Fibroblast of skin of right quadriceps (primary cell): Measurements from ENCODE around the gene PIP5K1C.
"Not testable (repeated sequence)": the region's sequence is repeated elsewhere in the genome, so short reads cannot be mapped to it uniquely, and the experiment has no call there.

Source experiments
- DNase-seq: peaks from one replicate; pipeline ENCODE4 v3.0.0-alpha.2; 2013

Gene PIP5K1C

GRCh38 chr19:3659746-3660112 lies 40.5 kb downstream of the PIP5K1C start:
- no peak for DNase-seq

GRCh38 chr19:3658870-3659745 lies 41.2 kb downstream of the PIP5K1C start:
- no peak for DNase-seq

- DNase-seq, result no peak
Measured at GRCh38 chr19:3658004-3658869, 42.0 kb downstream of the PIP5K1C start.

GRCh38 chr19:3657395-3657769 lies 42.9 kb downstream of the PIP5K1C start:
- DNase-seq, result no peak

GRCh38 chr19:3656747-3657394 lies 43.4 kb downstream of the PIP5K1C start:
- no peak for DNase-seq

- DNase-seq, result peak; percentile 21
Measured at GRCh38 chr19:3656073-3656746, 44.1 kb downstream of the PIP5K1C start.

DNA sequence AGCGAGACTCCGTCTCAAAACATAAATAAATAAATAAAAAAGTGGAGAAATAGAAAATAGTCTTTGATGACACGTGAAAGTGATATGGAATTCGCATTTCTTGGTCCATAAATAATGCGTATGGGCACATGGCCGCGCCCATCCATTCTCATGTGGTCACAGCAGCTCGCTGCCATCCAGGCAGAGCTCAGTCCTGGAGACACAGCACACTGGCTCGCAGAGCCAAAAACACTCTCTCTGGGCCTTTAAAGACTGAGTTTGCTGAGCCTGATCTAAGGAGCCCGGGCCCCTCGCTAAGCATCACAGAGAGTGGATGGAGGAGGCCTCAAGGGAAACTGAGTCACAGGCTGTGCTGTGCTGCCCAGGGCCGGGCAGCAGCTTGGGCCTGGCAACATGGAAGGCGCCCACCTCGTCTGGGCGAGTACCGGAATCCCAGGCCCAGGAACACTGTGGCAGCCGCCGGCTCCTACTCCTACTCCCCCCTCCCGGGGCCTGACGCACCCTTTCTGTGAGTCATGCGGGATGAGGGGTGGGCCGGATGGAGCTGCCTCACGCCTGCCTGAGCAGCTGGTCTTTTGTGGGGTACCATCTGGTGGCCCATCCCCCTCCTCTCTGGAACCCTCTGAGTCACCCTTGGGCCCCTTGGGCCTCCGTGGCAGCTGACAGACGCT lies 44.7 kb downstream of the PIP5K1C start:
- peak; percentile 96 for DNase-seq

DNA sequence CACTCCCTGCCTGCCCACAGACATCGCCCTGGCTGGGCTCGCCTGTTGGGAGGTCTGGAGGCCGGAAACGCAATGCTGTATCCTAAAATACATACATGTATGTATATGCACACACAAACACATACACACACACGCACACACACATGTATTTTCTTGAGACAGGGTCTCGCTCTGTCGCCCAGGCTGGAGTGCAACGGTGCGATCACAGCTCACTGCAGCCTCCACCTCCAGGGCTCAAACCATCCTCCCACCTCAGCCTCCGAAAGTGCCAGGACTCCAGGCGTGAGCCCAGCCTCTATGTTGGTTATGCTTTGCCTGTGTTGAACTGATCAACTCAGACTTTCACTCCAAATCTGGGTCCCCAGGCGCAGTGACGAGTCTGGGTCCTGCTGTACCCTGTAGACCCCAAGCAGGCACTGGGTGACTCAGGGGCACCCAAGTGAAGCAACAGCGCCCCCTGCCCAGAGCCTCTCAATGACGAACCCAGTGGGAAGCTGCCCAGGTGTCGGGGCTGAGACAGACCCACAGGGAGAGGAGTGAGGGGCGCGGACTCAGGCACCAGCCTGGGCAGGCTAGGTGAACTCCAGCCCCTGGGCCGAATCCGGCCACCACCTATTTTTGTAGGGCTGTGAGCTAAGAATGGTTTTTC lies 46.3 kb downstream of the PIP5K1C start:
- no peak for DNase-seq

DNA sequence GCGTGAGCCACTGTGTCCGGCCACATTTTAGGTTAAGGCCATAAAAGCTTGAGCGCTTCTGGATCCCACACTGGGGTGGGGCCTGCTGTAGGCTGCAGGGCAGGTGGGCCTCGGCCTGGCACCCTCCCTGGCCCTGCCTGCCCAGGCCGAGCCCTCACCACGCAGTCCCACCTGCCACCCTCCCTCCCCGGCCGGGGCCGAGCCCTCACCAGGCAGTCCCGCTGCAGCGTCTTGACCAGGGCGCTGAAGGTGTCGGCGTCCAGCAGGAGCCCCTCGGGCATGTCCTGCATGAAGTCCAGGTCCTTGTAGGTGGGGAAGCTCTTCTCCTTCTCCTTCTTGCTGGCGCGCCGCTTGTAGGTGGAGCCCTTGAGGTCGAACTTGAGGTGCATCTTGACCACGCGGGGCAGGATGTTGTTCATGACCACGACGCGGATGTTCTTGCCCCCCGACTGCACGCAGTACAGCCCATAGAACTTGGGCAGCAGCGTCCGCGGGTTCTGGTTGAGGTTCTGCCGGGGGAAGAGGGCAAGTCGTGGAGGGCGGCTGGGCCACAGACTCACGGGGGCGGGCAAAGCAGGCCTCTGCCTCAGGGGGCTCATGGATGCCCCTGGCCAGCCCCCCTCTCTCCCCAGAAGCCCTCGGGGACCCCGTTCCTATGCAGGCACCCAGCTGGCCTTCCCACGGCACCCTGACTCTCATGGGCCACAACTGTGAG lies 47.0 kb downstream of the PIP5K1C start:
- no peak for DNase-seq

DNA sequence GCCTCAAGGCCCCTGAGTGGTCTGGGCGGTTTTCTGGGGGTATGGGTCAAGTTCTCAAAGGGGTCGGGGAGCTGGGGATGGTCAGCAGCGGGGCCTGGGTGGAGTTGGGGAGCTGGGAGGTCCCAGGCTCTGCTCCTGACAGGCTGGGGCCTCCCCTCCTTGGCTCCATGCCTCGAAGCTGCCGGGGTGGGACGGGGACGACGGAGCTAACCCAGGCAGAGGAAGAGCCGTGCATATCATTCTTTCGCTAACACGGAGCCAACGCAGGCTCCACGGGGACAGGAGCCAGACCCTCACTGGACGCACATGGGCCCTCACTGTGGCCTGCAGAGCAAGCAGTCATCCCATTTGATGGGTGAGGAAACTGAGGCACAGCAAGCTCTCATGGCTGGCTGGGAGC lies 47.8 kb downstream of the PIP5K1C start:
- no peak for DNase-seq

DNA sequence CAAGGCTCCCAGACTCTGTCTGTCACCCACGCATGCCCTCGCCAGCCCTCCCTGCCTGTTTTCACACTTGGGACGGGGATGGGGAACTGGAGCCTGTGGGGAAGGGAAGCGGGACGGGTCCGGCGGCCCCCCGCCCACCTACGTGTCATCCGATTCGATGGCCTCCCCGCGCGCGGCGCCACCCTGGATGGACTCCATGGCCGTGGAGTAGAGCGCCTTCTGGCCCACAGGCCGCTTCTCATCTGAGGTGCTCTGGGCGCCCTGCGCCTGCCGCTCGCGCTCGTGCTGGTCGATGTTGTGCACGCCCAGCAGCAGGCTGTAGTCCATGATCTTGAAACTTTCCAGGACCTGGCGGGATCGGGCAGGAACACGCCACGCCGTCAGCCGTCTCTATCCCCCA lies 48.6 kb downstream of the PIP5K1C start:
- no peak for DNase-seq

- no peak for DNase-seq
Measured at GRCh38 chr19:3649888-3650287, 50.4 kb downstream of the PIP5K1C start.

DNA sequence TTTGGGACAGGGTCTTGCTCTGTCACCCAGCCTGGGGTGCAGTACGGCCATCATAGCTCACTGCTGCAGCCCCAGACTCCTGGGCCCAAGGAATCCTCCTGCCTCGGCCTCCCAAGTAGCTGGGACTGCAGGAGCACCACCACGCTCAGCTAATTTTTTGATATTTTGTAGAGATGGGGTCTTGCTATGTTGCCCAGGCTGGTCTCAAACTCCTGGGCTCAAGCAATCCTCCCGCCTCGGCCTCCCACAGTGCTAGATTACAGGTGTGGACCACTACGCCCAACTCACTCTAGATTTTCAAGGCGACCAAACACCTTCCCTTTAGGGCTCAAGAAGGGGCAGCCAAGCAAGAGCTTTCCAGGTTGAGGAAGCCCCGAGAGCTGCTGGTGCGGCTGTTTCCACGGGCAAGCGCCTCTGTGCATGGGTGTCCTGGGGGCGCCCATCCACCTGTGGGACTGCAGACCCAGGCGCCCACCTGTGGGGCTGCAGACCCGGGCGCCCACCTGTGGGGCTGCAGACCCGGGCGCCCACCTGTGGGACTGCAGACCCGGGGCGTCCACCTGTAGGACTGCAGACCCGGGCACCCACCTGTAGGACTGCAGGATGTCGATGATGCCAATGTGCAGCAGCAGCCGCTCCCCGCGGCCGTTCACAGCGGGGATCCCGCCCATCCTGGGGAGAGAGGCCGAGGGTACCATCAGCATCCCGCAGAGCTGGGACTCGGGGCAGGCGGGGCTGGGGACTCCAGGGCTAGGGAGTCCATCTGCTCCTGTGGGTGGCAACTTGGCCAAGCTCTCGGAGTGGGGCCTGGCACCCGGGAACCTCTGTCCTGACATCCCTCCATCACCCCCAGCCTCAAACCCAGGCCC lies 52.0 kb downstream of the PIP5K1C start:
- no peak for DNase-seq

GRCh38 chr19:3647102-3647501 lies 53.2 kb downstream of the PIP5K1C start:
- not testable (repeated sequence) for DNase-seq

GRCh38 chr19:3646336-3647092 lies 53.8 kb downstream of the PIP5K1C start:
- DNase-seq, result no peak

DNA sequence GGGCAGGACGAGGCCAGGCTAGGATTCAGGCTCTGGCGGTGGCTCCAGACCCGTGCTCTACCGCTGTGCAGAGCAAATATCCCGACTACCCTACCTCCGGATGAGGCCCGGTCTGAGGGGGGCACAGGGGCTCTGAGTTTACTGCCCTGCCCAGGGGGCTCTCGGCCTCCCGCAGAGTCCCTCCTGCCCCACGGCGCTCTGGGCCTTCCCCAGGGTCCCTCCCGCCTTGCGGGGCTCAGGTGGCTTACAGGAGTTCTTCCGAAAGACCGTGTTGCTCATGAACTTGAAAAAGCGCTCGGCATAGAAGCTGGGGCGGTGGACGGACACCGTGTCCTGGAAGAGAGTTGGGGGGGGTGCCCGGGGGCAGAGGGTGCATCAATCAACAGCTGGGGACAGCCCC lies 54.5 kb downstream of the PIP5K1C start:
- DNase-seq, result no peak

GRCh38 chr19:3645067-3645396 lies 55.2 kb downstream of the PIP5K1C start:
- no peak for DNase-seq

- no peak for DNase-seq
Measured at GRCh38 chr19:3644351-3645066, 55.8 kb downstream of the PIP5K1C start.
